Measurements from ENCODE around the gene STAM2.
"Not testable (repeated sequence)": the region's sequence is repeated elsewhere in the genome, so short reads cannot be mapped to it uniquely, and the experiment has no call there.

The STAM2 gene

GRCh38 chr2:152097290-152097800 is 78.2 kb downstream of the STAM2 start:
- H3K27ac Mint-ChIP-seq: no peak overlapping the region
- H3K27me3 Mint-ChIP-seq (ENCODE audit: low read depth, poor library complexity): peaks cover 86% of the 10 kb centered on the region
- TF ChIP-seq, protein P1, sequence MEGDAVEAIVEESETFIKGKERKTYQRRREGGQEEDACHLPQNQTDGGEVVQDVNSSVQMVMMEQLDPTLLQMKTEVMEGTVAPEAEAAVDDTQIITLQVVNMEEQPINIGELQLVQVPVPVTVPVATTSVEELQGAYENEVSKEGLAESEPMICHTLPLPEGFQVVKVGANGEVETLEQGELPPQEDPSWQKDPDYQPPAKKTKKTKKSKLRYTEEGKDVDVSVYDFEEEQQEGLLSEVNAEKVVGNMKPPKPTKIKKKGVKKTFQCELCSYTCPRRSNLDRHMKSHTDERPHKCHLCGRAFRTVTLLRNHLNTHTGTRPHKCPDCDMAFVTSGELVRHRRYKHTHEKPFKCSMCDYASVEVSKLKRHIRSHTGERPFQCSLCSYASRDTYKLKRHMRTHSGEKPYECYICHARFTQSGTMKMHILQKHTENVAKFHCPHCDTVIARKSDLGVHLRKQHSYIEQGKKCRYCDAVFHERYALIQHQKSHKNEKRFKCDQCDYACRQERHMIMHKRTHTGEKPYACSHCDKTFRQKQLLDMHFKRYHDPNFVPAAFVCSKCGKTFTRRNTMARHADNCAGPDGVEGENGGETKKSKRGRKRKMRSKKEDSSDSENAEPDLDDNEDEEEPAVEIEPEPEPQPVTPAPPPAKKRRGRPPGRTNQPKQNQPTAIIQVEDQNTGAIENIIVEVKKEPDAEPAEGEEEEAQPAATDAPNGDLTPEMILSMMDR (IDR thresholded peaks at IDR 0.05): no peak
- no peaks in the 10 kb centered on the region for H3K36me3 Mint-ChIP-seq (ENCODE audit: low read depth)
- no peaks in the 10 kb centered on the region for H3K9me3 Mint-ChIP-seq
- peaks cover 23% of the 10 kb centered on the region for H3K4me1 Mint-ChIP-seq
- no peak for DNase-seq
- H3K4me3 Mint-ChIP-seq: peak overlapping the region; percentile 93

GRCh38 chr2:152095146-152095545 is 80.4 kb downstream of the STAM2 start:
- no peak for DNase-seq
- Mint-ChIP-seq H3K4me3 (no peak overlapping the region), H3K9me3 (no peaks in the 10 kb centered on the region), H3K4me1 (peaks cover 20% of the 10 kb centered on the region), H3K27ac (no peak overlapping the region), H3K36me3 (ENCODE audit: low read depth) (no peaks in the 10 kb centered on the region), H3K27me3 (ENCODE audit: low read depth, poor library complexity) (peaks cover 74% of the 10 kb centered on the region)
- TF ChIP-seq, protein P1 (IDR thresholded peaks at IDR 0.05): no peak

GRCh38 chr2:152094014-152094413 is 81.5 kb downstream of the STAM2 start:
- Mint-ChIP-seq H3K27me3 (ENCODE audit: low read depth, poor library complexity) (peaks cover 67% of the 10 kb centered on the region), H3K4me1 (peaks cover 11% of the 10 kb centered on the region), H3K4me3 (no peak overlapping the region), H3K9me3 (no peaks in the 10 kb centered on the region), H3K36me3 (ENCODE audit: low read depth) (no peaks in the 10 kb centered on the region), H3K27ac (no peak overlapping the region)
- TF ChIP-seq, protein P1 (IDR thresholded peaks at IDR 0.05): no peak
- no peak for DNase-seq

DNA sequence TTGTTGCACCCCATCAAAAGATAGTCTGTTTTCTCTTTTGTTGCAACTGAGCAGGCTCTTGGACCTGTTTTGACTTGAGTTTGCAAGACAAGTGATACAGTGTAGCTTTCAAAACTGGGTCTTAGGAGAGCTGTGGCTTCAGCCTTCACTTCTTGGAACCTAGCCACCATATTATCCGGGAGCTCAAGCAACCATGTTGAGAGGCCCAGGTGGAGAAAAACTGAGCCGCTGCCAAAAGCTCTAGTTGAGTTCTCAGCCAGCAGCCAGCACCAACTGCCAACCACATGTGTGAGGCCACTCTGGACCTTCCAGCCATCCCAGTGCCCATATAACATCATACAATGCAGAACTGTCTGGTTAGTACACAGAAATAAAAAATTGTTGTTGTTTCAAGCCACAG is 82.1 kb downstream of the STAM2 start:
- H3K4me1 Mint-ChIP-seq: peaks cover 10% of the 10 kb centered on the region
- no peaks in the 10 kb centered on the region for H3K9me3 Mint-ChIP-seq

DNA sequence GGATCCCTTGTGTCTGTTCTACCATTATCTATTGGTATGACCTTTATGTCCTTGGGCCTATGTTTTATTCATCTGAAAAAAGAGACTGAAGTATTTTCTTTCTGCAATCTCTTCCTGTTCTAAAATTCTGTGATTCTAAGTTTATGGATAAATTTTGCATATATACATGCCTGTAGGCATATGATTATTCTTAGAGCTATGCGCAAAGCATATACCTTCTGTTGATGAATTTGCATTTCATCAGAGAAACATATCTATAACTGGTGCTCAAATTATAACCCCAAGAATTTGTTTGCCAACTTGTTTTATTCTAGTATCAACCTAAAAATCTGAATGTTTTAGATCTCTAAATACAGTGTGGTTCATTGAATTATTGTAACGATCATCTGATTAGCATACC is 83.5 kb downstream of the STAM2 start:
- Mint-ChIP-seq H3K36me3 (ENCODE audit: low read depth) (no peaks in the 10 kb centered on the region), H3K27ac (no peak overlapping the region), H3K9me3 (no peaks in the 10 kb centered on the region), H3K4me3 (no peak overlapping the region), H3K27me3 (ENCODE audit: low read depth, poor library complexity) (peaks cover 51% of the 10 kb centered on the region), H3K4me1 (no peaks in the 10 kb centered on the region)
- TF ChIP-seq, protein P1 (IDR thresholded peaks at IDR 0.05): no peak
- no peak for DNase-seq

More for the DNA sequence above, 82.1 kb downstream of the STAM2 start:
- no peak overlapping the region for H3K27ac Mint-ChIP-seq
- peaks cover 65% of the 10 kb centered on the region for H3K27me3 Mint-ChIP-seq (ENCODE audit: low read depth, poor library complexity)
- TF ChIP-seq, protein P1 (IDR thresholded peaks at IDR 0.05): no peak
- no peak overlapping the region for H3K4me3 Mint-ChIP-seq
- no peaks in the 10 kb centered on the region for H3K36me3 Mint-ChIP-seq (ENCODE audit: low read depth)
- no peak for DNase-seq

DNA sequence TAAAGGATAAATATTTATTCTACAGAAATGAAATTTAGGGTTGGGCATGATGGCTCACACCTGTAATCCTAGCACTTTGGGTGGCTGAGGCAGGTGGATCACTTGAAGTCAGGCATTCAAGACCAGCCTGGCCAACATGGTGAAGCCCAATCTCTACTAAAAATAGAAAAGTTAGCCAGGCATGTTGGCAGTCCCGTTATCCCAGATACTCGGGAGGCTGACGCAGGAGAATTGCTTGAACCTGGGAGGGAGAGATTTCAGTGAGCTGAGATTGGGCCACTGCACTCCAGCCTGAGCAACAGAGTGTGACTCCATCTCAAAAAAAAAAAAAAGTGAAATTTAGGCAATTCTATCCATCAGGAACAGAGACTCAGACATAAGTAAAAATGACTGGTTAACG is 84.8 kb downstream of the STAM2 start:
- H3K27me3 Mint-ChIP-seq (ENCODE audit: low read depth, poor library complexity): peaks cover 37% of the 10 kb centered on the region
- H3K4me1 Mint-ChIP-seq; H3K4me3 Mint-ChIP-seq; H3K27ac Mint-ChIP-seq; DNase-seq; H3K9me3 Mint-ChIP-seq; H3K36me3 Mint-ChIP-seq (ENCODE audit: low read depth): not testable (repeated sequence)

All from nephron progenitor cell (in vitro differentiated cells).